ENCODE results near the gene TSNAXIP1.

- TF ChIP-seq, protein P1, sequence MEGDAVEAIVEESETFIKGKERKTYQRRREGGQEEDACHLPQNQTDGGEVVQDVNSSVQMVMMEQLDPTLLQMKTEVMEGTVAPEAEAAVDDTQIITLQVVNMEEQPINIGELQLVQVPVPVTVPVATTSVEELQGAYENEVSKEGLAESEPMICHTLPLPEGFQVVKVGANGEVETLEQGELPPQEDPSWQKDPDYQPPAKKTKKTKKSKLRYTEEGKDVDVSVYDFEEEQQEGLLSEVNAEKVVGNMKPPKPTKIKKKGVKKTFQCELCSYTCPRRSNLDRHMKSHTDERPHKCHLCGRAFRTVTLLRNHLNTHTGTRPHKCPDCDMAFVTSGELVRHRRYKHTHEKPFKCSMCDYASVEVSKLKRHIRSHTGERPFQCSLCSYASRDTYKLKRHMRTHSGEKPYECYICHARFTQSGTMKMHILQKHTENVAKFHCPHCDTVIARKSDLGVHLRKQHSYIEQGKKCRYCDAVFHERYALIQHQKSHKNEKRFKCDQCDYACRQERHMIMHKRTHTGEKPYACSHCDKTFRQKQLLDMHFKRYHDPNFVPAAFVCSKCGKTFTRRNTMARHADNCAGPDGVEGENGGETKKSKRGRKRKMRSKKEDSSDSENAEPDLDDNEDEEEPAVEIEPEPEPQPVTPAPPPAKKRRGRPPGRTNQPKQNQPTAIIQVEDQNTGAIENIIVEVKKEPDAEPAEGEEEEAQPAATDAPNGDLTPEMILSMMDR (IDR thresholded peaks at IDR 0.05): no peak
- TF ChIP-seq POLR2A (IDR thresholded peaks at IDR 0.05) (no peak), POLR2AphosphoS5 (IDR thresholded peaks at IDR 0.05) (no peak), EP300 (IDR thresholded peaks at IDR 0.05) (no peak)
Observed at GRCh38 chr16:67800338-67800926, 6.3 kb upstream of the TSNAXIP1 start.
